Measurements from ENCODE around the gene DEFB121. TPM values are rescaled to one million over a fixed set of nuclear protein-coding genes. Genes with fewer than 3 reads are reported as not detected.

Gene DEFB121
- total and polyA plus RNA-seq, 2 donors (not counting 1 experiment from before 2014, with no cell fraction given), result not detected

DNA sequence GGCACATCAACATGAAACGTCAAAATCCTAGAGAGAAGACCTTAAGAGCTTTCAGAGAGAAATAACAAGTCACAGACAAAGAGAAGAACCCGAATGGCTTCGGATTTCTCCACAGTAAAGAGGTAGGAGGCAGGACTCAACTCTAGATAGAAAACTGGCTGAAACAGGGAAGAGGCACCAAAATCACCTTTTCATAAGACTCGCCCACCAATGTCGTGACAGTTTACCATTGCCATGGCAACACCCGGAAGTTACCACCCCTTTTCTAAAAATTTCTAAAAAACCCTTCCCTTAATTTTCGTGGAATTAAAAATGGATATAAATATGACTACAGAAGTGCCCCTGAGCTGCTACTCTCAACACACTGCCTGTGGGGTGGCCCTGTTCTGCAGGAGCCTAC, 12.3 kb upstream of the DEFB121 start:
- H3K4me1 ChIP-seq (ENCODE audit: control insufficient read depth, extremely low read depth, insufficient read depth, low read length), result no peaks in the 10 kb centered on the region
- H3K36me3 ChIP-seq (ENCODE audit: control insufficient read depth, insufficient read depth, low read length), result no peaks in the 10 kb centered on the region
- no peak overlapping the region for H3K27ac ChIP-seq (ENCODE audit: insufficient read depth, low read length)
- H3K4me2 ChIP-seq (ENCODE audit: extremely low read depth, insufficient read depth, low read length), result no peak overlapping the region
- H3K4me3 ChIP-seq (replicated peaks in 1 of 4; ENCODE audit: control extremely low read depth in 1 of 4, insufficient read depth in 1 of 4, low read depth in 3 of 4, low read length in 4 of 4), result no peak overlapping the region
- H3K9me3 ChIP-seq (ENCODE audit: control insufficient read depth, insufficient read depth, low read depth, low read length), result no peaks in the 10 kb centered on the region
- no peak for TF ChIP-seq EZH2 (IDR thresholded peaks at IDR 0.05; ENCODE audit: low read length, missing control alignments)
- TF ChIP-seq, protein P1, sequence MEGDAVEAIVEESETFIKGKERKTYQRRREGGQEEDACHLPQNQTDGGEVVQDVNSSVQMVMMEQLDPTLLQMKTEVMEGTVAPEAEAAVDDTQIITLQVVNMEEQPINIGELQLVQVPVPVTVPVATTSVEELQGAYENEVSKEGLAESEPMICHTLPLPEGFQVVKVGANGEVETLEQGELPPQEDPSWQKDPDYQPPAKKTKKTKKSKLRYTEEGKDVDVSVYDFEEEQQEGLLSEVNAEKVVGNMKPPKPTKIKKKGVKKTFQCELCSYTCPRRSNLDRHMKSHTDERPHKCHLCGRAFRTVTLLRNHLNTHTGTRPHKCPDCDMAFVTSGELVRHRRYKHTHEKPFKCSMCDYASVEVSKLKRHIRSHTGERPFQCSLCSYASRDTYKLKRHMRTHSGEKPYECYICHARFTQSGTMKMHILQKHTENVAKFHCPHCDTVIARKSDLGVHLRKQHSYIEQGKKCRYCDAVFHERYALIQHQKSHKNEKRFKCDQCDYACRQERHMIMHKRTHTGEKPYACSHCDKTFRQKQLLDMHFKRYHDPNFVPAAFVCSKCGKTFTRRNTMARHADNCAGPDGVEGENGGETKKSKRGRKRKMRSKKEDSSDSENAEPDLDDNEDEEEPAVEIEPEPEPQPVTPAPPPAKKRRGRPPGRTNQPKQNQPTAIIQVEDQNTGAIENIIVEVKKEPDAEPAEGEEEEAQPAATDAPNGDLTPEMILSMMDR (conservative IDR thresholded peaks at IDR 0.05 in 1 of 2, IDR thresholded peaks at IDR 0.05 in 1 of 2; ENCODE audit: low read depth in 1 of 2, low read length in 2 of 2), result no peak
- H3K79me2 ChIP-seq (ENCODE audit: control insufficient read depth, insufficient read depth, low read length), result no peaks in the 10 kb centered on the region
- no peak overlapping the region for H2AFZ ChIP-seq (ENCODE audit: low read length)
- H3K9ac ChIP-seq (ENCODE audit: insufficient read depth, low read length), result no peak overlapping the region
- H3K27me3 ChIP-seq (ENCODE audit: control insufficient read depth, insufficient read depth, low read length), result no peaks in the 10 kb centered on the region
- H4K20me1 ChIP-seq (ENCODE audit: control insufficient read depth, extremely low read depth, insufficient read depth, low read length), result no peaks in the 10 kb centered on the region
- DNase-seq (ENCODE audit: low read depth in 2 of 2), result no peak

DNA sequence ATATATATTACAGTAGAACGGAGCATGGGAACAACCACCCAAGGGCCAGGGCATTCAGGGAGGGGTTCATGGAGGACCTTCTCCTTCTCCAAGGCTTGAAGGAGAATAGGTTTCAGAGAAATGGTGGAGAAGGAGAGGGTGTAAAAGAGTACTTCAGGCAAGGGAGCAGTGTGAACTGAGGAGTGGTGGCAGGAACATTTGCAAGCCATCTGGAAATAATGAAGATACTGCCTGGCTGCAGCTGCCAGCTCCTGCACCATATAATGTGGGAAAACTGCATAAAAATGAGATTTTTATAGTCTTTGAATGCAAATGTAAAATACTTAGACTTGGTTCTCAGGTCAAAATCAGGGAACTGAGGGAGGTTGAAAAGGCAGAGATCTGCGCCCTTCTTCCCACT, 9.6 kb upstream of the DEFB121 start:
- no peak overlapping the region for H3K4me2 ChIP-seq (ENCODE audit: extremely low read depth, insufficient read depth, low read length)
- no peaks in the 10 kb centered on the region for H3K27me3 ChIP-seq (ENCODE audit: control insufficient read depth, insufficient read depth, low read length)
- H3K36me3 ChIP-seq (ENCODE audit: control insufficient read depth, insufficient read depth, low read length), result no peaks in the 10 kb centered on the region
- DNase-seq (ENCODE audit: low read depth in 2 of 2), result no peak
- no peaks in the 10 kb centered on the region for H4K20me1 ChIP-seq (ENCODE audit: control insufficient read depth, extremely low read depth, insufficient read depth, low read length)
- H3K9me3 ChIP-seq (ENCODE audit: control insufficient read depth, insufficient read depth, low read depth, low read length), result no peaks in the 10 kb centered on the region
- no peak overlapping the region for H3K27ac ChIP-seq (ENCODE audit: insufficient read depth, low read length)
- H3K4me3 ChIP-seq (replicated peaks in 1 of 4; ENCODE audit: control extremely low read depth in 1 of 4, insufficient read depth in 1 of 4, low read depth in 3 of 4, low read length in 4 of 4), result no peak overlapping the region
- no peak for TF ChIP-seq EZH2 (IDR thresholded peaks at IDR 0.05; ENCODE audit: low read length, missing control alignments)
- TF ChIP-seq, protein P1 (conservative IDR thresholded peaks at IDR 0.05 in 1 of 2, IDR thresholded peaks at IDR 0.05 in 1 of 2; ENCODE audit: low read depth in 1 of 2, low read length in 2 of 2), result no peak
- no peak overlapping the region for H3K9ac ChIP-seq (ENCODE audit: insufficient read depth, low read length)
- H3K79me2 ChIP-seq (ENCODE audit: control insufficient read depth, insufficient read depth, low read length), result no peaks in the 10 kb centered on the region
- no peaks in the 10 kb centered on the region for H3K4me1 ChIP-seq (ENCODE audit: control insufficient read depth, extremely low read depth, insufficient read depth, low read length)
- H2AFZ ChIP-seq (ENCODE audit: low read length), result no peak overlapping the region

DNA sequence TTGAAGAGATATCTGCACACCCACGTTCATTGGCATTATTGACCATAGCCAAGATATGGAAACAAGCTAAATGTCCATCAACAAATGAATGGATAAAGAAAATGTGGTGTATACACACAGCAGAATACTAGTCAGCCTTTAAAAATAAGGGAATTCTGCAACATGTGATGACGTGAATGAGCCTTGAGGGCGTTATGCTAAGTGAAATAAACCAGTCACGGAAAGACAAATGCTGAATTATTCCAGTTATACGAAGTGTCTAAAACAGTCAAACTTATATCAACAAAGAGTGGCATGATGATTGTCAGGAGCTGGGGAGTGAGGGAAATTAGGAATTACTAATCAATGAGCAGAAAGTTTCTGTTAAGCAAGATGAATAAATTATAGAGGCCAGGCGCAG, 8.4 kb upstream of the DEFB121 start:
- H3K36me3 ChIP-seq (ENCODE audit: control insufficient read depth, insufficient read depth, low read length), result no peaks in the 10 kb centered on the region
- H4K20me1 ChIP-seq (ENCODE audit: control insufficient read depth, extremely low read depth, insufficient read depth, low read length), result no peaks in the 10 kb centered on the region

More for the DNA sequence above, 8.4 kb upstream of the DEFB121 start:
- no peaks in the 10 kb centered on the region for H3K79me2 ChIP-seq (ENCODE audit: control insufficient read depth, insufficient read depth, low read length)
- H3K4me2 ChIP-seq (ENCODE audit: extremely low read depth, insufficient read depth, low read length), result no peak overlapping the region
- no peak for TF ChIP-seq EZH2 (IDR thresholded peaks at IDR 0.05; ENCODE audit: low read length, missing control alignments)
- TF ChIP-seq, protein P1 (conservative IDR thresholded peaks at IDR 0.05 in 1 of 2, IDR thresholded peaks at IDR 0.05 in 1 of 2; ENCODE audit: low read depth in 1 of 2, low read length in 2 of 2), result no peak
- no peaks in the 10 kb centered on the region for H3K4me1 ChIP-seq (ENCODE audit: control insufficient read depth, extremely low read depth, insufficient read depth, low read length)
- H3K27ac ChIP-seq (ENCODE audit: insufficient read depth, low read length), result no peak overlapping the region
- H2AFZ ChIP-seq (ENCODE audit: low read length), result no peak overlapping the region
- H3K27me3 ChIP-seq (ENCODE audit: control insufficient read depth, insufficient read depth, low read length), result no peaks in the 10 kb centered on the region
- no peak for DNase-seq (ENCODE audit: low read depth in 2 of 2)
- H3K9me3 ChIP-seq (ENCODE audit: control insufficient read depth, insufficient read depth, low read depth, low read length), result no peaks in the 10 kb centered on the region
- no peak overlapping the region for H3K4me3 ChIP-seq (replicated peaks in 1 of 4; ENCODE audit: control extremely low read depth in 1 of 4, insufficient read depth in 1 of 4, low read depth in 3 of 4, low read length in 4 of 4)
- H3K9ac ChIP-seq (ENCODE audit: insufficient read depth, low read length), result no peak overlapping the region
